Raji (cell line): ENCODE results near the gene UBE2J1.

Experiments
- POLR2A ChIP-seq: IDR thresholded peaks from 2 replicates; pipeline ENCODE4 v1.6.1; 2011; ENCODE audit warnings: low read depth, low read length, control low read depth; ENCODE audit not compliant: insufficient read depth

UBE2J1 gene

GRCh38 chr6:89375427-89376267, 23.1 kb upstream of the UBE2J1 start:
- no peak for TF ChIP-seq POLR2A

- TF ChIP-seq POLR2A = no peak
These were observed 20.0 kb upstream of the UBE2J1 start for GRCh38 chr6:89372506-89372901.

GRCh38 chr6:89371849-89372505, 19.5 kb upstream of the UBE2J1 start:
- TF ChIP-seq POLR2A = 0 out of 2 replicates have a peak, but pooled peaks have one; percentile 13

- no peak for TF ChIP-seq POLR2A
These were observed 16.5 kb upstream of the UBE2J1 start for GRCh38 chr6:89368999-89369398.

GRCh38 chr6:89368107-89368506, 15.6 kb upstream of the UBE2J1 start:
- no peak for TF ChIP-seq POLR2A

GRCh38 chr6:89364586-89364985, 12.1 kb upstream of the UBE2J1 start:
- TF ChIP-seq POLR2A = peak; percentile 19; the same call in 1 of the 2 replicates

GRCh38 chr6:89361171-89361570, 8.6 kb upstream of the UBE2J1 start:
- TF ChIP-seq POLR2A = no peak

GRCh38 chr6:89360415-89360999, 8.0 kb upstream of the UBE2J1 start:
- no peak for TF ChIP-seq POLR2A

- TF ChIP-seq POLR2A = no peak
These were observed 7.0 kb upstream of the UBE2J1 start for GRCh38 chr6:89359561-89359960.

GRCh38 chr6:89357390-89357789, 4.9 kb upstream of the UBE2J1 start:
- peak; percentile 79 for TF ChIP-seq POLR2A

- TF ChIP-seq POLR2A = peak; percentile 49
These were observed 4.2 kb upstream of the UBE2J1 start for GRCh38 chr6:89356642-89357170.

- TF ChIP-seq POLR2A = no peak
These were observed 3.1 kb upstream of the UBE2J1 start for GRCh38 chr6:89355511-89356194.

- peak; percentile 85 for TF ChIP-seq POLR2A
These were observed 1.3 kb upstream of the UBE2J1 start for GRCh38 chr6:89353702-89354392.

- no peak for TF ChIP-seq POLR2A
These were observed 615 bp upstream of the UBE2J1 start for GRCh38 chr6:89353118-89353556.

GRCh38 chr6:89351671-89352277, 748 bp downstream of the UBE2J1 start:
- TF ChIP-seq POLR2A = no peak
